Neural crest cell (in vitro differentiated cells): ENCODE measurements around the gene SOWAHB. TPM values are rescaled to one million over a fixed set of nuclear protein-coding genes. Genes with fewer than 3 reads are reported as not detected.

Source experiments
- DNase-seq: peaks from one replicate; pipeline ENCODE4 v3.0.0; 2021; ENCODE audit warnings: low read depth, mixed read lengths, low spot score
- H3K27ac Mint-ChIP-seq: one replicate; pipeline ENCODE4 v1.8.0; 2021; ENCODE audit warnings: mild to moderate bottlenecking, mixed read lengths; ENCODE audit not compliant: unreplicated experiment
- H3K27me3 Mint-ChIP-seq: 2 replicates; pipeline ENCODE4 v1.8.0; 2021; ENCODE audit warnings: low read depth, mild to moderate bottlenecking, mixed read lengths
- H3K36me3 Mint-ChIP-seq: 2 replicates; pipeline ENCODE4 v1.8.0; 2021; ENCODE audit warnings: low read depth, mild to moderate bottlenecking, mixed read lengths
- H3K4me1 Mint-ChIP-seq: 2 replicates; pipeline ENCODE4 v1.8.0; 2021; ENCODE audit warnings: mixed read lengths
- H3K4me3 Mint-ChIP-seq: one replicate; pipeline ENCODE4 v1.8.0; 2021; ENCODE audit warnings: mild to moderate bottlenecking, mixed read lengths
- H3K9me3 Mint-ChIP-seq: 2 replicates; pipeline ENCODE4 v1.8.0; 2021; ENCODE audit warnings: mixed read lengths
- total RNA-seq: library from RNA; stranded (reverse); gene quantifications from 2 replicates; pipeline ENCODE4 v1.2.1, GENCODE V29; 2021
- TF ChIP-seq, protein P1 (sequence below): fragments of 200-600 bp; sonication (generic); conservative IDR thresholded peaks from 2 replicates; pipeline ENCODE4 v1.5.0; 2021; ENCODE audit warnings: antibody characterized with exemption, mild to moderate bottlenecking

The SOWAHB gene
- total RNA-seq, 1 donor from 2014 or later, result not detected

DNA sequence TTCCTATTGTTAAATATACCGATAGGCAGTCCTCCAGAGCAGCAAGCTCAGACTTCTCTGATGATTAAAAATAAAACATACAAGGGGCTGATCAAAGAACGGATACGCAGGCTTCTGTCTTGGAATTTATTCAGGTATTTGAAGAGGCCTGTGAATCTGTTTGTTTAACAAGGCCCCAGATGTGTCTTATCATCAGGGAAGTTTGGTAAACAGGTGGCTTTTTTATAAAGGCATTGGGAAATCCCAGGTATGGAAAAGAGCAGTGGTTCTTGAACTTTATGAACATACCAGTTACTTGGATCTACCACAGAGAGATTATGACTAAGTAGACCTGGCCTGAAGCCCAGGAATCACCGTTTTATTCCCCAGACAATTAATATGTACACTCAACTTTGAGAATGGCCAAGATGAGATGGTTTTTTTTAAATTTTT lies 47.9 kb downstream of the SOWAHB start:
- Mint-ChIP-seq H3K27me3 (peaks cover 6% of the 10 kb centered on the region), H3K27ac (no peak overlapping the region), H3K36me3 (no peaks in the 10 kb centered on the region), H3K9me3 (peaks cover 4% of the 10 kb centered on the region), H3K4me3 (no peak overlapping the region), H3K4me1 (peaks cover 6% of the 10 kb centered on the region)
- no peak for DNase-seq
- TF ChIP-seq, protein P1, sequence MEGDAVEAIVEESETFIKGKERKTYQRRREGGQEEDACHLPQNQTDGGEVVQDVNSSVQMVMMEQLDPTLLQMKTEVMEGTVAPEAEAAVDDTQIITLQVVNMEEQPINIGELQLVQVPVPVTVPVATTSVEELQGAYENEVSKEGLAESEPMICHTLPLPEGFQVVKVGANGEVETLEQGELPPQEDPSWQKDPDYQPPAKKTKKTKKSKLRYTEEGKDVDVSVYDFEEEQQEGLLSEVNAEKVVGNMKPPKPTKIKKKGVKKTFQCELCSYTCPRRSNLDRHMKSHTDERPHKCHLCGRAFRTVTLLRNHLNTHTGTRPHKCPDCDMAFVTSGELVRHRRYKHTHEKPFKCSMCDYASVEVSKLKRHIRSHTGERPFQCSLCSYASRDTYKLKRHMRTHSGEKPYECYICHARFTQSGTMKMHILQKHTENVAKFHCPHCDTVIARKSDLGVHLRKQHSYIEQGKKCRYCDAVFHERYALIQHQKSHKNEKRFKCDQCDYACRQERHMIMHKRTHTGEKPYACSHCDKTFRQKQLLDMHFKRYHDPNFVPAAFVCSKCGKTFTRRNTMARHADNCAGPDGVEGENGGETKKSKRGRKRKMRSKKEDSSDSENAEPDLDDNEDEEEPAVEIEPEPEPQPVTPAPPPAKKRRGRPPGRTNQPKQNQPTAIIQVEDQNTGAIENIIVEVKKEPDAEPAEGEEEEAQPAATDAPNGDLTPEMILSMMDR, result no peak

Other genes starting within 250 kb of the SOWAHB start
- gene SEPTIN11, start 51.6 kb upstream of the SOWAHB start, total RNA-seq, result 187 and 192 TPM in 2 replicates
- gene CCNI, start 177.8 kb upstream of the SOWAHB start, total RNA-seq, result 396 and 405 TPM in 2 replicates